HT-29 (cell line): ENCODE measurements around the gene DISC1. TPM values are rescaled to one million over a fixed set of nuclear protein-coding genes. Genes with fewer than 3 reads are reported as not detected.
"Not testable (repeated sequence)": the region's sequence is repeated elsewhere in the genome, so short reads cannot be mapped to it uniquely, and the experiment has no call there.

Experiments used
- DNase-seq: peaks from one replicate; pipeline ENCODE4 v3.0.0-alpha.2; 2015; ENCODE audit warnings: low spot score
- total RNA-seq: library from RNA; depleted of rRNA; stranded (reverse); fragments of >200 nt; shearing (Covaris generic); gene quantifications from 2 replicates; pipeline ENCODE4 v1.2.3, GENCODE V29; 2014

Gene DISC1
- total RNA-seq, 1 experiment from 2014 or later: 0.33 TPM

DNA sequence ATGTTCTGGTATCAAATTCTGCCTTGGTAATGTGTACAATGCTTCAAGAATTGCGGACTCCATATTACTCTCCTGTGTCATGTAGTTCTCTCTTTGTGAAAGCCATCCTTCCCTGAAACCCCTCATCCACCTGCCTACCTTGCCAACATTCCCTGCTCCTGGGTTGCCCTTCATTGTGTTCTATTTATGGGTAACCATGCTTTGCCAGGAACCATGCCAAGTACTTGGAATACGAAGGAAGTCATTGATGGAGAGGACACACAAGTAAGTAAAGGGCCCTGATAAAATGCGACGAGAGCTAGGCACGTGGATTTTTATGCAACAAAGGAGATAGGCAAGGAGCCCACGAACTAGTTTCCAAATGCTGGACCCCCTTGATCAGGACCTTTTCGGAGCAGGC, 300.8 kb downstream of the DISC1 start:
- DNase-seq: no peak

DNA sequence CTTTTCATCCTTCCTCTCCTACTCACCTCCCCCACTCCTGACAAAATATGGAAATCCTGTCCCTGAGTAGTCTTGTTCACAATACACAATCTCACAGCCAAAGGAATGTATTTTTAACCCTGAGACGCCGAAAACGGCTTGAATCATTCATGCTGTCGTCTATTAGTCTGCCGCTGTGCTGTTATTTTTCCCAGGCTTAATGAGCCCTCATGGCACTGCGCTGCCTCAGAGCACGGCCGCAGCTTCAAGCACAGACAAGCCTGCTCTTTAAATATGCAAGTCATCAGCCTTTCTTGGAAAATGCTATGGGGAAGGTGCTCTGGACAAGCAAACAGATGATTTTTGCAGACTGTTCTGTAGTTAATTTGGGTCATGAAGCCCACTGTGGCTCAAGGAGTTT, 302.7 kb downstream of the DISC1 start:
- no peak for DNase-seq

DNA sequence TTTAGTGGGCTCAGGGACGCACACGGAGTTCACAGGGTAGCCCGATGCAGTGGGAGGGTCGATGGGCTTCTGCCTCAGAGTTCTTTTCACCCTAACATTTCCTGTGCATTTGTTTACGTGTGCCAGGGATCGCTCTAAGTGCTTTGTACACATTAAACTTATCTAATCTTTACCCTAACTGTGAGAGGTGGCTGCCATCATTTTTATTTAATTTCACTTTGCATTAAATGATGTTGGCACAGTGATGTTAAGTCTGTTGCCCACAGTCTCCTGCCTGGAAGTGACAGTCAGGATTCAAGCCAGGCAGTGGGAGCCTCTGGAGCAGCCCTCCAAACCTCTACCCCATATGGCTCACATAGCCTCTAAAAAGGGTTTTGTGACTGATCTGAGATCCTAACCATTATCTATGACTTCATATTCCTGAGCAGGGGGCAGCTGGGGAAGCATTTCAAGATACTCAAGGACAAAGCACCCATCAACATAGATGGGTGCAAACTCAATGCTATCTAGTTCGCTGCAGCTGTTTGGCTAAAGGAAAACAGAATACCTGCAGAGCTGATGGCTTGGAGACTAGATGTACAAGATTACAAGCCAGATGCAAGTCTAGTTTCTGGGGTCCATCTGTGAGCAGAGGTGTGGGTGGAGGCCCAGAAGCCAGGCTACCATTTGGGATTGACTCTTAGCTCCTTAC, 303.8 kb downstream of the DISC1 start:
- no peak for DNase-seq

- no peak for DNase-seq
Measured at GRCh38 chr1:231931146-231931545, 304.6 kb downstream of the DISC1 start.

GRCh38 chr1:231931846-231932454, 305.4 kb downstream of the DISC1 start:
- DNase-seq: peak; percentile 54

GRCh38 chr1:231933711-231934626, 307.4 kb downstream of the DISC1 start:
- DNase-seq: no peak

GRCh38 chr1:231934797-231935196, 308.2 kb downstream of the DISC1 start:
- no peak for DNase-seq

- DNase-seq: no peak
Measured at GRCh38 chr1:231935856-231936255, 309.3 kb downstream of the DISC1 start.

DNA sequence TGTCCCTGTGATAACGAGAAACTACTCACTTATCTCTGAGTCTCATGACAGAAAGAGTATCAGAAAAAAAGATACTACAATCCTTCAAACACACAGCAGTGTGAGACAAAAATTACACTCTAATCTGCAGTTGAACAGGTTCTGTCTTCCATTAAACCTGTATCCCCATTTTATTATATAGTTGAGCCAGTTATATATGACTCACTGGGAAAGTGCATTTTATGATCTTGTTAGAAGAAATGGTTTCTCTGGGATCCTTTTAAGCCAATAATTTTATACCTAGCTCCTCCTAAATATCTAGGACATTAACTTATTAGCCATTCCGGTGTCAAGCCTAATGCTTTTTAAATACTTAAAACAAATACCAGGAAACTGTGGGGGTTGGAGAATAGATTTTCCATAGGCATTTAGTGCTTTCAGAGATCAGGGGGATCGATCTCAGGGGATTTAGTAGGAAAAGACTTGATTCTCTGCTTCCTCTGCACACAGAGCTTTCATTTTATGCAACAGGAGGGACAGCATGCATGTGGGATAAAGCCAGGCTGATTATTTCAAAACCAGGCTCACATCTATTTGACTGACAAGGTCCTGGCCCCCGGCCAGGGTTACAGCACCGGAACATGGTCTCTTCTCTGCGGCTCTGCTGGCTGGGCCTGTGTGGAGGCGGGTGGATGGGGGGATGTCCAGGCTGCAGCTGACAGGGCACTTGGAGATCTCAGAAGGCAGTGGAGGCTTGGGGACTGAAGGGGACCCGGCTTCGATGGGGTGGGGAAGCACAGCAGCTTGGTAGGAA, 310.6 kb downstream of the DISC1 start:
- DNase-seq: no peak

GRCh38 chr1:231938211-231938610, 311.6 kb downstream of the DISC1 start:
- DNase-seq: no peak

- no peak for DNase-seq
Measured at GRCh38 chr1:231938711-231939110, 312.1 kb downstream of the DISC1 start.

GRCh38 chr1:231939118-231939517, 312.5 kb downstream of the DISC1 start:
- no peak for DNase-seq

GRCh38 chr1:231940116-231940515, 313.5 kb downstream of the DISC1 start:
- DNase-seq: no peak

- no peak for DNase-seq
Measured at GRCh38 chr1:231940701-231941100, 314.1 kb downstream of the DISC1 start.

GRCh38 chr1:231943084-231943483, 316.5 kb downstream of the DISC1 start:
- DNase-seq: no peak

DNA sequence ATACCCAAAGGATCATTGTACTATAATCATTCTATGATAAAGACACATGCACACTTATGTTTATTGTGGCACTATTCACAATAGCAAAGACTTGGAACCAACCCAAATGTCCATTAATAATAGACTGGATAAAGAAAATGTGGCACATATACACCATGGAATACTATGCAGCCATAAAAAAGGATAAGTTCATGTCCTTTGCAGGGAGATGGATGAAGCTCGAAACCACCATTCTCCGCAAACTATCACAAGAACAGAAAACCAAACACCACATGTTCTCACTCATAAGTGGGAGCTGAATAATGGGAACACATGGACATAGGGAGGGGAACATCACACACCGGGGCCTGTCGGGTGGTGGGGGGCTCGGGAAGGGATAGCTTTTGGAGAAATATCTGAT, 321.5 kb downstream of the DISC1 start:
- not testable (repeated sequence) for DNase-seq

- no peak for DNase-seq
Measured at GRCh38 chr1:231949277-231950091, 322.9 kb downstream of the DISC1 start.

DNA sequence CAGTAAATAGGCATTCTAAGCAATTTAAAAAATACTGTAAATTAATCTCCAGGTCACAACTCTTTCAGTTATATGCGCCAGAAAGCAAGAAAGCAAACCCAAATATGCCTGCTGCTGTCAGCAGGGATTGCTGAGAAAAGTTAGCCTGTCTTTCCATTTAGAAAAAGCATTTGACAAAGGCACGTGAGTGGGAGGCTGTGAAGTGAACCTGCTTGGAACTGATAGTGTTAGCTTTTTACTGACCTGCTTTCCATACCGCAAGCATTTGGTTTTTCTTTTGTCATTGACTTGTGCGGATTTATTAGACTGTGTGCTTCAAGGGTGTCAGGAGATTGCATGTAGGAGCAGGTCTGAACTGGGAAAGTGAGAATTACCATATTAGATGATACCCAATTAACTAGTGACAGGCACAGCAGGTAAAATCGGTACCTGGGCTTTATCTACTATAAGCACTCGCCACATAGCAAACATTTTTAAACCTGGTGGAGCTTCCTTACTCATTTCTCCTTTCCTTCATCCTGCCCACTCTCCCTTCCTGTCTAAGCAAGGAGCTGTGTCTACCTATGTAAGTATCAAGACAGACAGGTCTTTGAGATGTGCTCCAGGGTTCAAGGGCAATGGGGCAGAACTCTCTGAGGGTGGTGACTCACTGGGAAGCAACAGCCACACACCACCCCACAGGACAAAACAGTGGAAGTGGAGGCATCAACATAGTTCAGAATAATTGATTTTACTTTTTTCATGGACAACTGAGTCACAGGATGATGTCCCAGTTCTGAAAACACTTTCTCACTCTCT, 323.9 kb downstream of the DISC1 start:
- no peak for DNase-seq

DNA sequence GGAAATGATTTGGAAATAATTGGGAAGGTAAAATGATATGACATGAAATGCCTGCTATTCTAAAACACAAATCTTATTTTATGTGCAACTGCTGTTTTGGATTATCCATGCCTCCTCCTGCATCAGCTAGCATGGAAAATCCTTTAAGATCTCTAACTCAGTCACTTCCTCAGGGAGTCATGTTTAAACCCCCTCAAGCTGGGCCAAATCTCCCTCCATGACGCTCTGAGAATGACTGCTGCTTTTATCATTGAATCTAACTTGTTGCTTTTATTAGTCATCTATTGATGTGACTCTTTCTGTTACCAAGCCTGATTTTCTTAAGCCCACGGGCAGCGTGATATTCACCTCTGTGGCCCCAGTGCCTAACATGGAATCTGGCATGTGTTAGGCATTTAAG, 324.8 kb downstream of the DISC1 start:
- DNase-seq: no peak

DNA sequence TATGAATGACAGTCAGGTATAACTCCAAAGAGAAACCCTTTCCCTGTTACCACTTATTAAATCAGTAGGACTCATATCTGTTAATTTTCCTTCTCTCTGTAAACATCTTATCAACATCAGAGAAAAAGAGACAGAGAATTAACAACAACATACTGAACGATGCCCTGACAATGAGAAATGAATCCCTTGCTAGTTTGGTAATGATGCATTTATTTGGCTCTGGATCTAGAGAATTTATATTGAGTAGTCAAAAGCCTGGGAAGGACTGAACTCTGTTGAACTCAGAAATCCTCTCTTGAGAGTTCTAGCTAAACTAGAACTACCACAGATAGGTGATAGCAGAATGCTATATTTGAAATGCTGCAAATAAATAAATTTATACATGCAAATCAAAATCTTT, 325.6 kb downstream of the DISC1 start:
- DNase-seq: no peak
